Measurements from ENCODE around the gene PDE3A.

GRCh38 chr12:20448781-20449180 lies 80.4 kb downstream of the PDE3A start:
- TF ChIP-seq EZH2 (IDR thresholded peaks at IDR 0.05; ENCODE audit: borderline replicate concordance, low read depth, low read length, poor library complexity, severe bottlenecking) (no peak), CTCF (conservative IDR thresholded peaks at IDR 0.05; ENCODE audit: low read depth, low read length) (no peak)
